Articular chondrocyte of knee joint (primary cell): ENCODE data around the gene GNAI2. TPM values are rescaled to one million over a fixed set of nuclear protein-coding genes. Genes with fewer than 3 reads are reported as not detected.

Experiments
- small RNA-seq: library from RNA; depleted of rRNA; stranded (forward); fragments of <200 nt; gene quantifications from one replicate; pipeline ENCODE3, GENCODE V24; 2012
- total RNA-seq: library from RNA; depleted of rRNA; stranded (reverse); fragments of >200 nt; gene quantifications from 2 replicates; pipeline ENCODE4 v1.2.3, GENCODE V29; 2012

The GNAI2 gene
- 211 and 281 TPM in 2 replicates for total RNA-seq

GRCh38 chr3:50235716-50236483 is at the start of gene GNAI2:
Gene GNAI2, plus strand, starts transcription at chr3:50236204. Its CDS starts 132 bp downstream, at chr3:50236336.

GRCh38 chr3:50190936-50191660 is 44.9 kb upstream of the GNAI2 start, which contains the start of gene GNAT1:
Gene GNAT1, plus strand, starts transcription at chr3:50191610. Its CDS starts 116 bp downstream, at chr3:50191726.

GRCh38 chr3:50204804-50205412 is 31.1 kb upstream of the GNAI2 start, which contains the start of gene SLC38A3:
Gene SLC38A3, plus strand, starts transcription at chr3:50205271. Its CDS starts 8,929 bp downstream, at chr3:50214200.

GRCh38 chr3:50268703-50269451 is 32.9 kb downstream of the GNAI2 start, which contains the start of gene SEMA3B:
Gene SEMA3B, plus strand, starts transcription at chr3:50269147. Its CDS starts 94 bp downstream, at chr3:50269241.

GRCh38 chr3:50278880-50279224 is 42.8 kb downstream of the GNAI2 start, which contains the start of gene LSMEM2:
Gene LSMEM2, plus strand, starts transcription at chr3:50279087. Its CDS starts 27 bp downstream, at chr3:50279114.

GRCh38 chr3:50292159-50293078 is 56.4 kb downstream of the GNAI2 start, which contains the start of gene IFRD2:
Gene IFRD2, minus strand, starts transcription at chr3:50292429. Its CDS starts 155 bp downstream, at chr3:50292274.

GRCh38 chr3:50298836-50299637 is 63.0 kb downstream of the GNAI2 start, which contains the start of the genes HYAL3 and NAA80:
Gene HYAL3, minus strand, starts transcription at chr3:50299405. Its CDS starts 3,803 bp downstream, at chr3:50295602.
Gene NAA80, minus strand, starts transcription at chr3:50299405. Its CDS starts 1,942 bp downstream, at chr3:50297463.

GRCh38 chr3:50303013-50303815 is 67.2 kb downstream of the GNAI2 start, which contains the start of gene HYAL1:
Gene HYAL1, minus strand, starts transcription at chr3:50303574. Its CDS starts 618 bp downstream, at chr3:50302956.

Small RNA genes within 50 kb of the gene (small RNA-seq; reads per million reads assigned to genes)
- gene MIR5787, result not detected

Other genes with a start within 250 kb of the GNAI2 start
- gene RBM5, start 147.3 kb upstream of the GNAI2 start, total RNA-seq, result 160 TPM in 2 replicates
- 9.5 and 14.2 TPM in 2 replicates for gene SEMA3F, start 80.9 kb upstream of the GNAI2 start, total RNA-seq
- not detected in 2 replicates for gene GNAT1, start 44.6 kb upstream of the GNAI2 start, total RNA-seq
- 0.11 and 0.39 TPM in 2 replicates for gene SLC38A3, start 30.9 kb upstream of the GNAI2 start, total RNA-seq
- 16.5 and 24.4 TPM in 2 replicates for gene SEMA3B, start 32.9 kb downstream of the GNAI2 start, total RNA-seq
- 0.13 and 0.22 TPM in 2 replicates for gene LSMEM2, start 42.9 kb downstream of the GNAI2 start, total RNA-seq
- 41.7 and 52.7 TPM in 2 replicates for gene IFRD2, start 56.2 kb downstream of the GNAI2 start, total RNA-seq
- gene HYAL3, start 63.2 kb downstream of the GNAI2 start, total RNA-seq, result 1.8 and 3.3 TPM in 2 replicates
- gene NAA80, start 63.2 kb downstream of the GNAI2 start, total RNA-seq, result 4.3 and 5.6 TPM in 2 replicates
- gene HYAL1, start 67.4 kb downstream of the GNAI2 start, total RNA-seq, result 14.5 and 15.5 TPM in 2 replicates
- gene HYAL2, start 86.5 kb downstream of the GNAI2 start, total RNA-seq, result 25.9 and 27.8 TPM in 2 replicates
- 11.1 and 14.5 TPM in 2 replicates for gene TUSC2, start 92.0 kb downstream of the GNAI2 start, total RNA-seq
- gene RASSF1, start 104.6 kb downstream of the GNAI2 start, total RNA-seq, result 19.1 and 21.7 TPM in 2 replicates
- gene ZMYND10, start 109.5 kb downstream of the GNAI2 start, total RNA-seq, result 2.0 and 4.2 TPM in 2 replicates
- gene NPRL2, start 114.6 kb downstream of the GNAI2 start, total RNA-seq, result 15.8 and 17.5 TPM in 2 replicates
- 17.8 and 18.3 TPM in 2 replicates for gene CYB561D2, start 114.7 kb downstream of the GNAI2 start, total RNA-seq
- 40.9 and 47.1 TPM in 2 replicates for gene TMEM115, start 123.3 kb downstream of the GNAI2 start, total RNA-seq